ENCODE data around the gene GRIK2. TPM values are rescaled to one million over a fixed set of nuclear protein-coding genes. Genes with fewer than 3 reads are reported as not detected.

GRIK2 gene
- total RNA-seq, 4 donors from 2014 or later = 1.6 to 8.9 (median 8.6) TPM; not detected in 1

- TF ChIP-seq CTCF (IDR thresholded peaks at IDR 0.05) = no peak
- no peak for TF ChIP-seq POLR2A (IDR thresholded peaks at IDR 0.05)
- Histone ChIP-seq H3K27ac (no peak overlapping the region), H3K4me1 (no peaks in the 10 kb centered on the region), H3K4me3 (no peak overlapping the region), H3K27me3 (no peaks in the 10 kb centered on the region), H3K36me3 (no peaks in the 10 kb centered on the region), H3K9me3 (no peaks in the 10 kb centered on the region)
- no peak for DNase-seq
Measured at GRCh38 chr6:101640131-101640530, 246.6 kb downstream of the GRIK2 start.

- no peaks in the 10 kb centered on the region for H3K36me3 ChIP-seq
- no peak overlapping the region for H3K4me3 ChIP-seq
- DNase-seq = no peak
- no peaks in the 10 kb centered on the region for H3K9me3 ChIP-seq
- H3K27ac ChIP-seq = no peak overlapping the region
- no peaks in the 10 kb centered on the region for H3K4me1 ChIP-seq
- no peak for TF ChIP-seq POLR2A (IDR thresholded peaks at IDR 0.05)
- TF ChIP-seq CTCF (IDR thresholded peaks at IDR 0.05) = no peak
- H3K27me3 ChIP-seq = no peaks in the 10 kb centered on the region
Measured at GRCh38 chr6:101645770-101646169, 252.3 kb downstream of the GRIK2 start.

GRCh38 chr6:101650402-101651100, 257.0 kb downstream of the GRIK2 start:
- TF ChIP-seq POLR2A (IDR thresholded peaks at IDR 0.05) (no peak), CTCF (IDR thresholded peaks at IDR 0.05) (no peak)
- Histone ChIP-seq H3K27ac (no peak overlapping the region), H3K36me3 (no peaks in the 10 kb centered on the region), H3K4me1 (no peaks in the 10 kb centered on the region), H3K9me3 (no peaks in the 10 kb centered on the region), H3K27me3 (no peaks in the 10 kb centered on the region), H3K4me3 (no peak overlapping the region)
- no peak for DNase-seq

- TF ChIP-seq POLR2A (IDR thresholded peaks at IDR 0.05) (no peak), CTCF (IDR thresholded peaks at IDR 0.05) (no peak)
- no peaks in the 10 kb centered on the region for H3K27me3 ChIP-seq
Measured at GRCh38 chr6:101652079-101652478, 258.6 kb downstream of the GRIK2 start.

GRCh38 chr6:101655109-101655508, 261.6 kb downstream of the GRIK2 start:
- Histone ChIP-seq H3K27me3 (no peaks in the 10 kb centered on the region), H3K9me3 (no peaks in the 10 kb centered on the region), H3K4me3 (no peak overlapping the region), H3K4me1 (no peaks in the 10 kb centered on the region), H3K36me3 (no peaks in the 10 kb centered on the region), H3K27ac (no peak overlapping the region)
- TF ChIP-seq POLR2A (IDR thresholded peaks at IDR 0.05) (no peak), CTCF (IDR thresholded peaks at IDR 0.05) (no peak)
- DNase-seq = no peak

More at GRCh38 chr6:101652079-101652478, 258.6 kb downstream of the GRIK2 start:
- H3K27ac ChIP-seq = no peak overlapping the region
- H3K9me3 ChIP-seq = no peaks in the 10 kb centered on the region
- H3K4me3 ChIP-seq = no peak overlapping the region
- H3K36me3 ChIP-seq = no peaks in the 10 kb centered on the region
- no peaks in the 10 kb centered on the region for H3K4me1 ChIP-seq
- DNase-seq = no peak

Measured in Peyer's patch (tissue), 4 donors.